ENCODE results near the gene ACSM2A.
"Not testable (repeated sequence)": the region's sequence is repeated elsewhere in the genome, so short reads cannot be mapped to it uniquely, and the experiment has no call there.

ACSM2A gene

GRCh38 chr16:20460313-20460712 is 9.0 kb downstream of the ACSM2A start:
- not testable (repeated sequence) for DNase-seq

- not testable (repeated sequence) for DNase-seq
Observed at GRCh38 chr16:20468954-20469353, 17.6 kb downstream of the ACSM2A start.

- DNase-seq = not testable (repeated sequence)
Observed at GRCh38 chr16:20469930-20470329, 18.6 kb downstream of the ACSM2A start.

GRCh38 chr16:20470732-20471131 is 19.4 kb downstream of the ACSM2A start:
- DNase-seq = not testable (repeated sequence)

- not testable (repeated sequence) for DNase-seq
Observed at GRCh38 chr16:20477188-20477744, 25.9 kb downstream of the ACSM2A start.

- DNase-seq = not testable (repeated sequence)
Observed at GRCh38 chr16:20483989-20484388, 32.7 kb downstream of the ACSM2A start.

GRCh38 chr16:20484726-20485125 is 33.4 kb downstream of the ACSM2A start:
- no peak for DNase-seq

GRCh38 chr16:20485408-20485807 is 34.1 kb downstream of the ACSM2A start:
- no peak for DNase-seq

GRCh38 chr16:20490994-20491393 is 39.7 kb downstream of the ACSM2A start:
- not testable (repeated sequence) for DNase-seq

GRCh38 chr16:20491448-20491847 is 40.1 kb downstream of the ACSM2A start:
- DNase-seq = not testable (repeated sequence)

GRCh38 chr16:20504418-20504817 is 53.1 kb downstream of the ACSM2A start:
- DNase-seq = no peak

GRCh38 chr16:20507280-20507679 is 56.0 kb downstream of the ACSM2A start:
- DNase-seq = no peak

- no peak for DNase-seq
Observed at GRCh38 chr16:20510323-20510722, 59.0 kb downstream of the ACSM2A start.

GRCh38 chr16:20515688-20516090 is 64.4 kb downstream of the ACSM2A start:
- DNase-seq = no peak

- DNase-seq = no peak
Observed at GRCh38 chr16:20517149-20517548, 65.8 kb downstream of the ACSM2A start.

- DNase-seq = no peak
Observed at GRCh38 chr16:20519231-20519630, 67.9 kb downstream of the ACSM2A start.

GRCh38 chr16:20520103-20520502 is 68.8 kb downstream of the ACSM2A start:
- no peak for DNase-seq

GRCh38 chr16:20531795-20532194 is 80.5 kb downstream of the ACSM2A start:
- not testable (repeated sequence) for DNase-seq

- not testable (repeated sequence) for DNase-seq
Observed at GRCh38 chr16:20532284-20532792, 81.0 kb downstream of the ACSM2A start.

- DNase-seq = not testable (repeated sequence)
Observed at GRCh38 chr16:20536669-20537068, 85.3 kb downstream of the ACSM2A start.

Data from NCI-H82 (cell line).